ENCODE results near the gene GRK2. TPM values are rescaled to one million over a fixed set of nuclear protein-coding genes. Genes with fewer than 3 reads are reported as not detected.
"Not testable (repeated sequence)": the region's sequence is repeated elsewhere in the genome, so short reads cannot be mapped to it uniquely, and the experiment has no call there.

The GRK2 gene
- total RNA-seq, 1 donor from 2014 or later, result 46.8 TPM

DNA sequence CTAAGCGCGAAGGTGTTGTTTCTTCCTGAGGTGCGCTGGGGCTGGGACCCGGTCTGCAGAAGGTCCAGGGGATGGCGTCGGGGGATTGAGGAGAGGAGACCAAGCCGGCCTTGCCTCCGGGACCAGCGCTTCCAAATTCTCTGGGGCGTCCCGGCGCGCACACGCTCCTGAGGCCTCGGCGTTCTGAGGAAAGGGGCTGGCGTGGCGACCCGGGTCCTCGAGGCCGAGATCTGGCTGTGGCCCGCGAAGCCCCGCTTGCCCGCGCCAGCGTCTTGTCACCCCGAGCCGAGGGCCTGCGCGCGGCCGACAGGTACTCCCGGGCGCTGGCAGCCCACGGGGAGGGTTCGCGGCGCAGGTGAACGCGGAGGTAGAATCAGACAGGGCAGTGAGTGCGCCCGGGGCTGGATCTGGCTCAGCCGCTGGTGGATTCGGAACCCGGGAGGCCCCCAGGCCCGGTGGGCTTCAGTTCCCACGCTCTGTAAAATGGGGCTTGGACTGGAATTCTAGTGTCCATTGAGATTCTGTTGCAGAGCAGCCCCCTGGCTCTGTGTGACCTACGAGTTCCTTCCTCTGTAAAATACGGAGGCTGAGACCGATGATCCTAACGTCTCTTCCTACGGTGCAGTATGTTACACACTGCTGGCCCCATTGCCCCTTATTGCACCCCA, 51.7 kb downstream of the GRK2 start:
- TF ChIP-seq, protein P1, sequence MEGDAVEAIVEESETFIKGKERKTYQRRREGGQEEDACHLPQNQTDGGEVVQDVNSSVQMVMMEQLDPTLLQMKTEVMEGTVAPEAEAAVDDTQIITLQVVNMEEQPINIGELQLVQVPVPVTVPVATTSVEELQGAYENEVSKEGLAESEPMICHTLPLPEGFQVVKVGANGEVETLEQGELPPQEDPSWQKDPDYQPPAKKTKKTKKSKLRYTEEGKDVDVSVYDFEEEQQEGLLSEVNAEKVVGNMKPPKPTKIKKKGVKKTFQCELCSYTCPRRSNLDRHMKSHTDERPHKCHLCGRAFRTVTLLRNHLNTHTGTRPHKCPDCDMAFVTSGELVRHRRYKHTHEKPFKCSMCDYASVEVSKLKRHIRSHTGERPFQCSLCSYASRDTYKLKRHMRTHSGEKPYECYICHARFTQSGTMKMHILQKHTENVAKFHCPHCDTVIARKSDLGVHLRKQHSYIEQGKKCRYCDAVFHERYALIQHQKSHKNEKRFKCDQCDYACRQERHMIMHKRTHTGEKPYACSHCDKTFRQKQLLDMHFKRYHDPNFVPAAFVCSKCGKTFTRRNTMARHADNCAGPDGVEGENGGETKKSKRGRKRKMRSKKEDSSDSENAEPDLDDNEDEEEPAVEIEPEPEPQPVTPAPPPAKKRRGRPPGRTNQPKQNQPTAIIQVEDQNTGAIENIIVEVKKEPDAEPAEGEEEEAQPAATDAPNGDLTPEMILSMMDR (conservative IDR thresholded peaks at IDR 0.05; ENCODE audit: low read depth, low read length), result no peak
- peak overlapping the region; percentile 97 for H3K4me3 ChIP-seq (ENCODE audit: low read depth, low read length)
- no peak for DNase-seq (ENCODE audit: low read depth)

DNA sequence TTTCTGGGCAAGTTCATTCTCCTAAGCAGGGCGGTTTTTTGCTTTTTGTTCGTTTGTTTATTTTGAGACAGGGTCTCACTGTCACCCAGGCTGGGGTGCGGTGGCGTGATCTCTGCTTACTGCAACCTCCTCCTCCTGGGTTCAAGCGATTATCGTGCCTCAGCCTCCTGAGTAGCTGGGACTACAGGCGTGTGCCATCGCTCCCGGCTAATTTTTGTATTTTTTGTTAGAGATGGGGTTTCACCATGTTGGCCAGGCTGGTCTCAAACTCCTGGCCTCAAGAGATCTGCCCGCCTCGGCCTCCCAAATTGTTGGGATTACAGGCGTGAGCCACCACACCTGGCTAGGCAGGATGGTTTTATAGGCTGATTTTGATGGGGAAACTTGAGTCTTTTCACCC, 52.6 kb downstream of the GRK2 start:
- peak overlapping the region; percentile 97 for H3K4me3 ChIP-seq (ENCODE audit: low read depth, low read length)
- DNase-seq (ENCODE audit: low read depth), result not testable (repeated sequence)

DNA sequence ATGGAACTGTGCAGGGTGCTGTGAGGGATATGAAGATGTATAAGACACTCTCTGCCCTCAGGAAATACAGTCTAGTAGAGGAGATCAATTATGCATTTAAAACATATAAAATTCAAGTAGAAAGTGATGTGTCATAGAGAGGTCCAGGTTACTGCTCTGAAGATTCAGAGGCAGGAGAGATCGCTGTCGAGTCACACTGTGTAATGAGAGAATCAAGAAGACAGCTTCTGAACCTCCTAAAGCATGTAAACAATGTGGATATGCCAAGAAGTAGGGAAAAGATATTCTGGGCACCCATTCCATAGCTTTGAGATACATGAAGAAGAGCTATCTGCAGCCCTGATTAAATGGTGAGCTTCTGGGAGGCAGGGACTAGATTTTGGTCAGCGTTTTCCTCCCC, 53.7 kb downstream of the GRK2 start:
- no peak for DNase-seq (ENCODE audit: low read depth)
- TF ChIP-seq, protein P1 (conservative IDR thresholded peaks at IDR 0.05; ENCODE audit: low read depth, low read length), result no peak
- H3K4me3 ChIP-seq (ENCODE audit: low read depth, low read length), result no peak overlapping the region

DNA sequence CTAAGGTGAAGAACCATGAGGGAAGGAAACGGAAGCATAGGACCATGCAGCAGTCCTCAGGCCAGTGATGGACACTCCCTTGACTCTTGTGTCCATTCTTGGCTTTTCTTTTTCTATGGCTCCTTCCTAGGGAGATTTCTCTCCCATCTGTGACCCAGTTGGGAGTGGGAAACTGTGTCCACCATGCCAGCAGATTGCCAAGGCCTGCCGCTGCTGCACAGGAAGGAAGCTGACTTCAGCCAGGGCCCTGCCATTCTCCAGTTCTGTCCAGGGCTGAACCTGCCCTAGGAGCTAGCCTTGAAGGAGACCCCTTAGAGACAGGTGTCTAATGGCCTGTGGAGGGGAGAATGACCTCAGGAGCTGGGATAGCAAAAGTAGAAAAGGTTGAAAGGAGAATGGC, 54.4 kb downstream of the GRK2 start:
- no peak overlapping the region for H3K4me3 ChIP-seq (ENCODE audit: low read depth, low read length)
- DNase-seq (ENCODE audit: low read depth), result no peak
- TF ChIP-seq, protein P1 (conservative IDR thresholded peaks at IDR 0.05; ENCODE audit: low read depth, low read length), result no peak

DNA sequence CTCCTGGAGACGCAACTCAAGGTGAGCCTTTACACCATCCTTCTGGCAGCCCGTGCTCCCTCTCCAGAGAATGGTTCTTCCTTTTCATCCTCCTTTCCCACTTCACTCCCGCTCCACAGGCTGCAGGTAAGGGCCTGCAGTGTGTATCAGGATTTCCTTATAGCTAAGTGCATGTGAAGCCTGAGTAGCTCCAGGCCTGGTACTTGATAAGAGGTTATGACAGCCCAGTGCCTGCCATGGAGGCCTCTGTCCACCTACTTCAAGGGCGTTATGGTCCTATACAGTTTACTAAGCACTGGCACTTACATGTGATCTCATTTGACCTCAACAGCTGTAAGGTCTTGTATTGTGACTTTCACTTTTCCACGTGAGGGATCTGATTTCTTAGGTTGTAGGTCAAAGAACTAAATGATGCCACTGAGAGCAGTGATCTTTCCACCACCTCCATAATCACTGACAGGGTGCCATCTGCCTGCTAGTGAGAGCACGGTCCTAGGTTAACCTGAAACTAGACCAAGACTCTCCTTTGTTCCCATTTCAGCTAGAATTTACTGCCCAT, 55.1 kb downstream of the GRK2 start:
- DNase-seq (ENCODE audit: low read depth), result no peak
- TF ChIP-seq, protein P1 (conservative IDR thresholded peaks at IDR 0.05; ENCODE audit: low read depth, low read length), result no peak
- H3K4me3 ChIP-seq (ENCODE audit: low read depth, low read length), result no peak overlapping the region

DNA sequence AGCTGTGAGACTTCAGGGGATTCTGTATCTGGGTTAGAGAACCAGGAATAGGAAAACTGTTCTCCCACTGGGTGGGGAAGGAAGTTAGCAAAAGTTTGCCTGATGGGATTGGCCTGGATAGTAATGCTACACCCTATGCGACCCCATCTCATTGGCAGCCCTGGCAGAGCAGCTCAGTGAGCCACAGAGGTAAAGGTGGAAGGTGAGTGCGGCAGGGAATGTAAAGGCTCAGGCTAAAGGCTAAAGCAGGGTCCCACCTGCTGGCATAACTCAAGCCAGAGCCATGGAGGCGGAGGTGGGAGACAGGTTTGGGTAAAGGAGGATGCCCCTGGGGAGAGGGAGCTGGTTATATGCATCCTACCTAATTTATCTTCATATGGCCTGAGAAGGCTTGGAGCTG, 55.8 kb downstream of the GRK2 start:
- H3K4me3 ChIP-seq (ENCODE audit: low read depth, low read length), result no peak overlapping the region
- DNase-seq (ENCODE audit: low read depth), result no peak
- TF ChIP-seq, protein P1 (conservative IDR thresholded peaks at IDR 0.05; ENCODE audit: low read depth, low read length), result no peak

DNA sequence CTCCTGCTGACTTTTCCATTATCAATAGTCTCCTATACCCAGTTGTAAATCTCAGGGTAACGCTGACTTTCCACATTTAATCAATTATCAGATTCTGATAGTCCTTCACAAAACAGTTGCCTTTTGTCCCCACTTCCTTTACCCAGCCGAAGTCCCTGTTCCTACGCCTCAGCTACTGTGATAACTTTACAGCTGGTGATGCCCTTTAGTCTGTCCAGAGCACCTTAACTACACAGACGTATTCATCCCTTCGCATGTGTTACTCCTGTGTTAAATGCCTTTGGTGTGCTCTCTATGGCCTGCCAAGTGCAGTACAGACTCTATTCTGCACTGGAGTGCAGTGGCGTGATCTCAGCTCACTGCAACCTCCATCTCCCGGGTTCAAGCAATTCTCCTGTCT, 57.3 kb downstream of the GRK2 start:
- DNase-seq (ENCODE audit: low read depth), result no peak
- no peak overlapping the region for H3K4me3 ChIP-seq (ENCODE audit: low read depth, low read length)
- TF ChIP-seq, protein P1 (conservative IDR thresholded peaks at IDR 0.05; ENCODE audit: low read depth, low read length), result no peak

Measured in epithelial cell of proximal tubule (primary cell).